Measurements from ENCODE around the gene ARHGEF40.
A peak's percentile ranks its signal among the peaks of the same experiment; 100 is the strongest.

Gene ARHGEF40

GRCh38 chr14:21058903-21059302, 11.2 kb upstream of the ARHGEF40 start:
- no peak for DNase-seq (ENCODE audit: low read depth in 3 of 3, low spot score in 1 of 3)

GRCh38 chr14:21059842-21060613, 10.1 kb upstream of the ARHGEF40 start:
- DNase-seq (ENCODE audit: low read depth in 3 of 3, low spot score in 1 of 3) = no peak

GRCh38 chr14:21060614-21061346, 9.3 kb upstream of the ARHGEF40 start:
- DNase-seq (ENCODE audit: low read depth in 3 of 3, low spot score in 1 of 3) = no peak

- DNase-seq (ENCODE audit: low read depth in 3 of 3, low spot score in 1 of 3) = no peak
These were observed 8.8 kb upstream of the ARHGEF40 start for GRCh38 chr14:21061347-21061668.

GRCh38 chr14:21063479-21063878, 6.6 kb upstream of the ARHGEF40 start:
- DNase-seq (ENCODE audit: low read depth in 3 of 3, low spot score in 1 of 3) = no peak

- no peak for DNase-seq (ENCODE audit: low read depth in 3 of 3, low spot score in 1 of 3)
These were observed 3.1 kb upstream of the ARHGEF40 start for GRCh38 chr14:21066882-21067502.

GRCh38 chr14:21068521-21069387, 1.4 kb upstream of the ARHGEF40 start:
- DNase-seq (ENCODE audit: low read depth in 3 of 3, low spot score in 1 of 3) = peak in 1 of 3 donors; percentile 27

GRCh38 chr14:21069388-21070082, 569 bp upstream of the ARHGEF40 start:
- no peak for DNase-seq (ENCODE audit: low read depth in 3 of 3, low spot score in 1 of 3)

- no peak for DNase-seq (ENCODE audit: low read depth in 3 of 3, low spot score in 1 of 3)
These were observed 613 bp downstream of the ARHGEF40 start for GRCh38 chr14:21070610-21071224.

- DNase-seq (ENCODE audit: low read depth in 3 of 3, low spot score in 1 of 3) = no peak
These were observed 1.3 kb downstream of the ARHGEF40 start for GRCh38 chr14:21071225-21072030.

GRCh38 chr14:21072031-21072473, 1.9 kb downstream of the ARHGEF40 start:
- DNase-seq (ENCODE audit: low read depth in 3 of 3, low spot score in 1 of 3) = no peak

GRCh38 chr14:21072781-21073339, 2.8 kb downstream of the ARHGEF40 start:
- no peak for DNase-seq (ENCODE audit: low read depth in 3 of 3, low spot score in 1 of 3)

- DNase-seq (ENCODE audit: low read depth in 3 of 3, low spot score in 1 of 3) = no peak
These were observed 3.8 kb downstream of the ARHGEF40 start for GRCh38 chr14:21073921-21074320.

- DNase-seq (ENCODE audit: low read depth in 3 of 3, low spot score in 1 of 3) = no peak
These were observed 4.5 kb downstream of the ARHGEF40 start for GRCh38 chr14:21074398-21075272.

GRCh38 chr14:21075719-21076437, 5.8 kb downstream of the ARHGEF40 start:
- DNase-seq (ENCODE audit: low read depth in 3 of 3, low spot score in 1 of 3) = no peak

GRCh38 chr14:21077672-21078071, 7.6 kb downstream of the ARHGEF40 start:
- DNase-seq (ENCODE audit: low read depth in 3 of 3, low spot score in 1 of 3) = no peak

GRCh38 chr14:21078287-21078686, 8.2 kb downstream of the ARHGEF40 start:
- no peak for DNase-seq (ENCODE audit: low read depth in 3 of 3, low spot score in 1 of 3)

Measured in stimulated activated CD4-positive, alpha-beta T cell treated with anti-CD3 and anti-CD28 coated beads, TNF-alpha, amount 100 ng/mL, for 1 hour (primary cell).